Naive thymus-derived CD8-positive, alpha-beta T cell (primary cell): ENCODE measurements around the gene MGARP. TPM values are rescaled to one million over a fixed set of nuclear protein-coding genes. Genes with fewer than 3 reads are reported as not detected.

ENCODE experiments used
- ATAC-seq, 2 donors: fragments of 150-1000 bp; cut with Tn5 transposase in 1 of 2; sonication (Bioruptor Pico), chemical (Tn5 transposase) in 1 of 2; 1 replicate in 1 of 2; 2 replicates in 1 of 2; pipeline ENCODE4 v1.10.0; 2021; ENCODE audit warnings: mild to moderate bottlenecking in 2 of 2, moderate library complexity in 2 of 2
- POLR2A ChIA-PET: fragments of 350-600 bp; sonication (Branson Sonifier 250); formaldehyde crosslinking; loops from one replicate; lab custom pipeline; 2021; ENCODE audit warnings: antibody characterized with exemption; lab: Charles Lee
- DNase-seq, 10 donors: peaks; one replicate each; pipeline versions ENCODE4 v3.0.0 to v3.0.0-alpha.2; 2020 to 2022
- H3K27ac Mint-ChIP-seq, 10 donors: one replicate each; pipeline ENCODE4 v1.8.0; 2020 to 2022; ENCODE audit warnings: mild to moderate bottlenecking in 10 of 10, mixed read lengths in 10 of 10, moderate library complexity in 4 of 10, inconsistent platforms in 1 of 10
- H3K27me3 Mint-ChIP-seq, 5 donors: one replicate each; pipeline ENCODE4 v1.8.0; 2021 to 2022; ENCODE audit warnings: mixed read lengths in 5 of 5
- H3K36me3 Mint-ChIP-seq, 3 donors: one replicate each; pipeline ENCODE4 v1.8.0; 2020 to 2022; ENCODE audit warnings: mixed read lengths in 3 of 3, mild to moderate bottlenecking in 2 of 3, inconsistent platforms in 1 of 3
- H3K4me1 Mint-ChIP-seq, 4 donors: one replicate each; pipeline ENCODE4 v1.8.0; 2021 to 2022; ENCODE audit warnings: mixed read lengths in 4 of 4
- H3K4me3 Mint-ChIP-seq, 10 donors: one replicate each; pipeline ENCODE4 v1.8.0; 2020 to 2022; ENCODE audit warnings: mild to moderate bottlenecking in 10 of 10, mixed read lengths in 10 of 10, moderate library complexity in 6 of 10, inconsistent platforms in 1 of 10
- H3K9me3 Mint-ChIP-seq, 9 donors: one replicate each; pipeline ENCODE4 v1.8.0; 2020 to 2022; ENCODE audit warnings: mixed read lengths in 9 of 9, mild to moderate bottlenecking in 3 of 9, inconsistent platforms in 1 of 9, moderate library complexity in 1 of 9
- polyA plus RNA-seq, 3 donors: library from polyadenylated mRNA; unstranded; fragments of 300-500 nt; fragmentation: Illumina TruSeq; gene quantifications; one replicate each; pipeline ENCODE4 v1.2.3, GENCODE V29; 2021
- total RNA-seq, 8 experiments: library from RNA in 2 of 8; stranded (reverse) in 2 of 8; gene quantifications; one replicate each; pipeline ENCODE4 v1.2.3 and lab custom pipeline; 2021 to 2026

MGARP gene
- total and polyA plus RNA-seq, 5 experiments from 2014 or later: 0.12 to 0.27 (median 0.18) TPM; not detected in 2

DNA sequence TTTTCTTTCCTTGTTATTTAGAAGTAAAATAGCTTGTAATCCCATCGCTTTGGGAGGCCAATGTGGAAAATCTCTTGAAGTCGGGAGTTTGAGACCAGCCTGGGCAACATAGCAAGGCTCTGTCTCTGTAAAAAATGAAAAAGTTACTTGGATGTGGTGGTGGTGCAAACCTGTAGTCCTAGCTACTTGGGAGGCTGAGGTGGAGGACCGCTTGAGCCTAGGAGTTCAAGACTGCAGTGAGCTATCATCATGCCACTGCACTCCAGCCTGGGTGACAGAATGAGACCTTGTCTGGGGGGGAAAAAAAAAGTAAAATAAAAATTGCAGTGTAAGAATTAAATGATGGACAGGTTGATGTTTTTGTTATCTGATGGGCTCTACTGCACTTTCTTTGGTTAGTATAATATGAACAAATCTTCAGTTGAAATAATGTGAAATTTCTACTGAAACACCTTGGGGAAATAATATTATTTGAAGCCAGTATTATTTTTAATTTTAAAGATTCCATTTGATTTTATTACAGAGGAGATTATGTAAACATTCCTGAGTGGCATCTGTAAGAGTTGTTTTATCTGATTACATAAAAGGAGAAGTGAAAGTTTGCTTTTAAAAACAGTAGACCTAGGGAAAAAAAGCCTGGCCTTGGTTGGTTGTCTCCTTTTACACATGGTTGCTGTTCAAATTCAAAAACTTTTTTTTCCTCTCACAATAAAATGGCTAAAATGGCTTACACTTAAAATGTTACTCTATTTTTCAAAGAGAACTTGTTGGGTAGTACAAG lies 32.7 kb upstream of the MGARP start:
- POLR2A ChIA-PET: interaction anchor here (2.0 kb wide), 1 partner anchor 11 kb away, joined by 9 read pairs; the partner anchor contains the start of genes NAA15 and NDUFC1
- no peaks in the 10 kb centered on the region for H3K27me3 Mint-ChIP-seq
- ATAC-seq (no peak), DNase-seq (no peak)
- H3K36me3 Mint-ChIP-seq: peaks cover 0 to 23% (median 0%) of the 10 kb centered on the region in 3 donors
- H3K4me3 Mint-ChIP-seq: peak overlapping the region in 8 of 10 donors; percentile 10 to 59 (median 26)
- H3K4me1 Mint-ChIP-seq: peaks cover 26 to 82% (median 70%) of the 10 kb centered on the region in 4 donors
- H3K27ac Mint-ChIP-seq: peak overlapping the region in 9 of 10 donors; percentile 20 to 90 (median 53)
- no peaks in the 10 kb centered on the region for H3K9me3 Mint-ChIP-seq

GRCh38 chr4:139311909-139312308 lies 31.9 kb upstream of the MGARP start:
- H3K4me3 Mint-ChIP-seq: peak overlapping the region in 7 of 10 donors; percentile 1 to 56 (median 15)
- H3K27me3 Mint-ChIP-seq: no peaks in the 10 kb centered on the region
- peaks cover 28 to 82% (median 69%) of the 10 kb centered on the region in 4 donors for H3K4me1 Mint-ChIP-seq
- H3K36me3 Mint-ChIP-seq: peaks cover 0 to 27% (median 0%) of the 10 kb centered on the region in 3 donors
- H3K27ac Mint-ChIP-seq: peak overlapping the region; percentile 2 to 90 (median 42)
- DNase-seq: no peak
- no peaks in the 10 kb centered on the region for H3K9me3 Mint-ChIP-seq
- ATAC-seq: no peak
- POLR2A ChIA-PET: interaction anchor here (2.0 kb wide), 1 partner anchor 10 kb away, joined by 9 read pairs; the partner anchor contains the start of genes NAA15 and NDUFC1

- no peak for DNase-seq
- Mint-ChIP-seq H3K9me3 (no peaks in the 10 kb centered on the region), H3K27me3 (no peaks in the 10 kb centered on the region), H3K4me3 (peak overlapping the region in 5 of 10 donors; percentile 2 to 52 (median 18)), H3K36me3 (peaks cover 5 to 38% (median 9%) of the 10 kb centered on the region in 3 donors), H3K27ac (peak overlapping the region in 9 of 10 donors; percentile 6 to 100 (median 48)), H3K4me1 (peaks cover 25 to 80% (median 63%) of the 10 kb centered on the region in 4 donors)
- ATAC-seq: no peak
- POLR2A ChIA-PET: interaction anchor here (0.7 kb wide), 1 partner anchor 290 kb away, joined by 3 read pairs; no protein-coding TSS in a partner anchor
Measured at GRCh38 chr4:139304920-139305319, 24.9 kb upstream of the MGARP start.

GRCh38 chr4:139301821-139302611 lies 22.0 kb upstream of the MGARP start, which contains the start of gene NDUFC1:
Gene NDUFC1, minus strand, starts transcription at chr4:139302477. Its CDS starts 6,679 bp downstream, at chr4:139295798.
- Mint-ChIP-seq H3K36me3 (peaks cover 5 to 24% (median 9%) of the 10 kb centered on the region in 3 donors), H3K27me3 (no peaks in the 10 kb centered on the region), H3K9me3 (no peaks in the 10 kb centered on the region), H3K4me3 (peak within 1 kb of the TSS; percentile 96 to 100 (median 99)), H3K27ac (peak within 1 kb of the TSS; percentile 98 to 100 (median 99)), H3K4me1 (peaks cover 18 to 75% (median 56%) of the 10 kb centered on the region in 4 donors)
- peak; percentile 50 to 81 (median 70) for DNase-seq
- POLR2A ChIA-PET: interaction anchor here (0.5 to 5.4 kb wide), 14 partner anchors 10 to 286 kb away, joined by 3 to 41 read pairs (median 6); partner anchors contain the start of genes ELF2, NOCT, RAB33B and SETD7
- ATAC-seq: peak; percentile 54 to 57

DNA sequence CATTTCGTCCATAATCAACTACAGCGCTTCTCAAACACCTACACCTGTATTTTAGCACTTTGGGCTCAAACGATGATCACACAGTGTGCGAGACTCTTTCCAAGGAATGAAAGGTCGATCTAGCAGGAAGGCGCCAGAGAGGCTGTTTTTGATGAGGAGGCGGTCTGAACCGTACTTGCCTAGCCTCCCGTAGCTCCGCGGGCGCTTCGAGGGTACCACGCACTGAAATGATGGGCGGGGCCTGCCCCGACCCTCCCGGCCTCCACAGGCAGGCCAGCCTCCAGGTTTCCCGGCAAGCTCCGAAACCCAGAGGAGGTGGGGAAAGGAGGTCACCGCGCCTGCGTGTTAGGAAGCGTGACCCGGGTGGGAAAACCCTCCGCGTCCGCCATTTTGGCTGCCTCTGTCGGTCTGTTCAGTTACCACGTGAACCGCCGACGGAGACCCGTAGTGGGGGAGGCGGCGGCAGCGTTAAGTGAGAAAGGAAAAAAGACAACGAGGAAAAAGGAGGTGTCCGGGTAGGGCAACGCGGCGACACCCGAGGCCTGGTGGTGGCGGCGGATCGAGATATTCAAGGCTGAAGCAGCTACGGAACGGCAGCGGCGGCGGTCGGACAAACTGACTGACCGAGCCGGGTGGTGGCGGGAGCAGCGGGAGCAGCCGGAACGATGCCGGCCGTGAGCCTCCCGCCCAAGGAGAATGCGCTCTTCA lies 21.2 kb upstream of the MGARP start, which contains the start of gene NAA15:
Gene NAA15 (plus strand): TSS at position 393 of the 708 bp plus-strand sequence. CDS start 273 bp downstream, at position 666.
- H3K4me3 Mint-ChIP-seq: peak within 1 kb of the TSS; percentile 96 to 100 (median 99)
- POLR2A ChIA-PET: interaction anchor here (0.5 to 5.4 kb wide), 18 partner anchors 9 to 285 kb away, joined by 3 to 41 read pairs (median 4); partner anchors contain the start of genes ELF2, NOCT, RAB33B and SETD7
- H3K4me1 Mint-ChIP-seq: peaks cover 14 to 71% (median 50%) of the 10 kb centered on the region in 4 donors
- peak; percentile 90 to 91 for ATAC-seq
- H3K27me3 Mint-ChIP-seq: no peaks in the 10 kb centered on the region
- DNase-seq: peak; percentile 93 to 99 (median 98)
- no peaks in the 10 kb centered on the region for H3K9me3 Mint-ChIP-seq
- peaks cover 5 to 16% (median 9%) of the 10 kb centered on the region in 3 donors for H3K36me3 Mint-ChIP-seq
- peak within 1 kb of the TSS; percentile 98 to 100 (median 99) for H3K27ac Mint-ChIP-seq

DNA sequence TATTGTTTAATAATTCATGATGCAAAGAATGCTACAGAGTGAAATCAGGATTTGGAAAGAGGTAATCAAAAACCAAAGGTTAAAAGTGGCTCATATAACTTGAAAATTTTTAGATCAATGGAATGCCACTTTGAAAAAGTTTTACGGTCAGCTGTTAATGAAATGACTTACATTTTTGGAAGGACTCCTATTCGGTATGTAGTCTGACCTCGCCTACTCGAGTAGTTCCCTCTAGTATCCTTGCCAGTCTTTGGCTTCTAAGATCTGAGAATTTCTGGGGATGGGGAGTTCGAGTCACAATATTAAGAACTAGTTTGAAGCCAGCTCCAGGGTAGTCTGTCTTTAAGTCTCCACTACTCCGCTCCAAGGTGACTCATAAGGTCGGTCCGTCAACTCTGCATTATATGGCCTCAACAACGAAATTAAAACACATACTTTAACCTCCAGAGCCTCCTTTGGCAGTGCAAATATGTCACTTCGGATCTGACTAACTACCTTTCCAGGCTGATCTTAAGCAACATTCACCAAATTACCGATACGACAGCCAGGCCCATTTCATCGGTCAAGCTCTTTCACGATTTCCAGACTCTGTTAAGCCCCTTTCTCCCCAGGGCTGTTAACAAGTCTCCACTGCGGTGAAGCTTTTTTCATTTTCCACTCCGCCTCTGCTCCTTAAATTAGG lies 20.5 kb upstream of the MGARP start:
- H3K9me3 Mint-ChIP-seq: no peaks in the 10 kb centered on the region
- H3K27me3 Mint-ChIP-seq: no peaks in the 10 kb centered on the region
- POLR2A ChIA-PET: interaction anchor here (0.6 to 5.4 kb wide), 17 partner anchors 12 to 285 kb away, joined by 3 to 41 read pairs (median 4); partner anchors contain the start of genes ELF2, NOCT, RAB33B and SETD7
- H3K36me3 Mint-ChIP-seq: peaks cover 5 to 9% (median 9%) of the 10 kb centered on the region in 3 donors
- peaks cover 14 to 72% (median 52%) of the 10 kb centered on the region in 4 donors for H3K4me1 Mint-ChIP-seq
- peak overlapping the region; percentile 98 to 100 (median 99) for H3K27ac Mint-ChIP-seq
- ATAC-seq (peak in 1 of 2 donors; percentile 5), DNase-seq (peak in 2 of 10 donors; percentile 9)
- H3K4me3 Mint-ChIP-seq: peak overlapping the region; percentile 96 to 100 (median 99)

DNA sequence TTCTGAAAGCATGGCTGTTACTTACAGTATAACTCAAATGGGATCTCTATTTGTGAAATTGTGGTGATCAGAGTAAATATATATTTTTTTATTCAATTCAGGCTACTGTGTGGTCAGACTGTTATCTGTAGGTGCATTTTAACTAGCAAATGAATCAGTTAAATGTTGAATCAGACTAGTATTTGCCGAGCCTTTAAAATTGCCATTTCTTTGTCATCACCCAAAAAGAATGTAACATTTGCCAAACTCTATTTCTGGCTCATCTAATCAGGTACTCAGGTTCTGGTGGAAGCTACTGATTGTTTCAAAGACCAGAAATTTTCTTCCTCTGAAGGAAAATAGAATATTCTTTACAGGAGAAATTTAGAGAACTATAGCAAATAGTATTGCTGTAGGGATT lies 19.5 kb upstream of the MGARP start:
- Mint-ChIP-seq H3K4me3 (peak overlapping the region in 3 of 10 donors; percentile 15 to 99 (median 97)), H3K36me3 (peaks cover 2 to 9% (median 3%) of the 10 kb centered on the region in 3 donors), H3K27me3 (no peaks in the 10 kb centered on the region), H3K4me1 (peaks cover 11 to 67% (median 48%) of the 10 kb centered on the region in 4 donors), H3K27ac (peak overlapping the region in 5 of 10 donors; percentile 11 to 100 (median 99)), H3K9me3 (no peaks in the 10 kb centered on the region)
- POLR2A ChIA-PET: interaction anchor here (5.4 kb wide), 1 partner anchor 216 kb away, joined by 41 read pairs; no protein-coding TSS in a partner anchor
- DNase-seq (no peak), ATAC-seq (no peak)

DNA sequence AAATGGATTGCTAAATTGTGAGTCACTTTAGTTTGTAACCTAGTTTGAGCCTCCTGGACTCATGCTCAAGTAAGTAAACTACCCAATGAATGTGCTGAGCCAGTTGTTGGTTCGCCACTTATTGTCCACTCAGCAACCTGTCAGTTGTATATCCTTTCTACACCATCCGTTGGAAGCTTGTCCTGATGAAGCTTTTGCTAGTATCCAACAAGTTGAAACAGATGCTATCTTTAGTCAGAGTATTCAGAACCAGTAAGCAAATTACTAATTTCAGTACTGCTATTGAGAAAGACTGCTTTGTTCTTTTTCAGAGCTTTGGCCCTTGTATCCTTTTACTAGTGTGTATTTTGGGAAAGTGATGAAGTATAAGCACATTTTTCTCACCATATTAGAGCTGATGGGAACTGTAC lies 17.0 kb upstream of the MGARP start:
- no peak for DNase-seq
- Mint-ChIP-seq H3K4me1 (peaks cover 7 to 51% (median 40%) of the 10 kb centered on the region in 4 donors), H3K4me3 (no peak overlapping the region), H3K27ac (peak overlapping the region in 1 of 10 donors; percentile 97), H3K36me3 (peaks cover 5 to 22% (median 9%) of the 10 kb centered on the region in 3 donors), H3K9me3 (no peaks in the 10 kb centered on the region), H3K27me3 (no peaks in the 10 kb centered on the region)
- ATAC-seq: no peak
- POLR2A ChIA-PET: interaction anchor here (0.9 kb wide), 1 partner anchor 215 kb away, joined by 4 read pairs; no protein-coding TSS in a partner anchor

- Mint-ChIP-seq H3K27me3 (no peaks in the 10 kb centered on the region), H3K4me3 (peak overlapping the region; percentile 91 to 99 (median 98)), H3K27ac (peak overlapping the region; percentile 96 to 99 (median 99)), H3K4me1 (peaks cover 5 to 47% (median 35%) of the 10 kb centered on the region in 4 donors), H3K9me3 (no peaks in the 10 kb centered on the region), H3K36me3 (peaks cover 3 to 32% (median 5%) of the 10 kb centered on the region in 3 donors)
- DNase-seq (no peak), ATAC-seq (peak; percentile 1 to 3)
- POLR2A ChIA-PET: interaction anchor here (0.6 to 1.7 kb wide), 9 partner anchors 15 to 279 kb away, joined by 4 to 7 read pairs (median 4); partner anchors contain the start of gene ELF2
Measured at GRCh38 chr4:139295942-139296299, 15.9 kb upstream of the MGARP start.

DNA sequence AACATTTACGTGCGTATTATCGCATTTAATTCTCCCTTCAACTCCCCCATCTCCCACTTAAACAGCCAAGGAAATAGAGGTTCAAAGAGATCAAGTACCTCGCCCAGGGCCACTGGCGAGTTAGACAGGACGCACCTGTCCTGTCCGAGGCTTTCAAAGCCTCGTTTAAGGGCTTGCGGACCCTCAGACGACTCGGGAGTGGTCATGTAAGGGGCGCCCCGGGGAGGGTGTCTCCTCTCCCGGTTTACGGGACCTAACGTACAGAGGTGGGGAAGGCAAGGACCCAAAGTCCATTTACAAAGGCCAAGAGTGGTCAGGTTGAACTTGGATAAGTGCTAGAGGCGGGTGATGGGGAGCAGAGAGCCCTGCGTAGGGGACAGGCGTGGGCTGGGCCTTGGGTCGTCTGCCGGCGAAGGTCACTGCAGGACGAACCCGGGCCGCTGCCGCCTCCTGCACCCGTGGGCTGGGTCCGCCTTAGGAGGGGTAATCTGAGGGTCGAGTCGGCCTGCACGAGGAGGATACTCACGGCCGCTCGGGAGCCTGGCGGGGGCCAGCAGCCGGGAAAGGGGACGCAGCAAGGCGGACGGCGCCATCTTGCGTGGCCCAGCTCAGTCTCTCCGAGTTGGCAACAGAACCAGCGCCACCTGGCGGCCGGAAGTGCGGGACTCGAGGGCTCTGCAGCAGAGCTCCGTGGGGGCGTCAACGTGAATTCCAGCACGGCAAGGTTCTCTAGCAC lies 15.3 kb upstream of the MGARP start:
- peak overlapping the region; percentile 96 to 99 (median 99) for H3K27ac Mint-ChIP-seq
- no peaks in the 10 kb centered on the region for H3K27me3 Mint-ChIP-seq
- H3K4me1 Mint-ChIP-seq: peaks cover 1 to 42% (median 30%) of the 10 kb centered on the region in 4 donors
- DNase-seq (peak; percentile 90 to 99 (median 96)), ATAC-seq (peak; percentile 95 to 96)
- H3K4me3 Mint-ChIP-seq: peak overlapping the region; percentile 91 to 99 (median 98)
- POLR2A ChIA-PET: interaction anchor here (0.6 to 1.7 kb wide), 10 partner anchors 10 to 279 kb away, joined by 3 to 7 read pairs (median 4); partner anchors contain the start of gene ELF2
- H3K36me3 Mint-ChIP-seq: peaks cover 3 to 35% (median 5%) of the 10 kb centered on the region in 3 donors
- no peaks in the 10 kb centered on the region for H3K9me3 Mint-ChIP-seq
